Measurements from ENCODE around the gene ALDH3B2.
"Not testable (repeated sequence)": the region's sequence is repeated elsewhere in the genome, so short reads cannot be mapped to it uniquely, and the experiment has no call there.

ALDH3B2 gene

DNA sequence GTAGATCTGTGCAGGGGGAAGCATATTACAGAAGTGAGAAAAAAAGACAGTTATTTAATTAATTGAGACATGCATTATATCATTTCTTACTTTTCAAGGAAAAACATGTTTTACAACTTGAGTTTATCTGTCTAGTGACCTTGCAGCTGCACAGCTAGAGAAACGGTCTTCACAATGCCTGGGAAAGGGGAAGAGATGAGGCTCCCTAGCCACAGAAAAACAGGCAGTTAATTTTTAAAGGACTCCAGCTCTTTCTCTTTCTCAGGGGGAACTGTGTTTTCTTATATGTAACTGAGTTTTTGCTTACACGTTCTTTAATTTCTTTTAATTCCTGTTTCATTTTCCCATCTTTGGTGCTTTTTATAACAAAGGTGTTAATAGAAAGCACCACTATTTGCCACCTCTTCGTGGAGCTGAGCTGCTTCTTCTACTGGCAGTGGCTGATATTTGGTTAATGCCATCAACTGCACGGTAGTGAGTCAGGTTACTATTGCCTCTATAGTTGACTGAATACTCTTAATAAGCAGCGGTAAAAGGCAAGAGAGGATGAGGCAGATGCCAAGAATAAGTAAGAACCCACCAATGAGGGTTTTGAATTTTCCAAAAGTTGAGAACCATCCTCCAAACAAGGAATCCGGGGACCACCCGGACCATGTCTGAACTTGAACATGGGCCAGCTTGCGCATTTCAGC is 11.4 kb upstream of the ALDH3B2 start:
- not testable (repeated sequence) for DNase-seq

DNA sequence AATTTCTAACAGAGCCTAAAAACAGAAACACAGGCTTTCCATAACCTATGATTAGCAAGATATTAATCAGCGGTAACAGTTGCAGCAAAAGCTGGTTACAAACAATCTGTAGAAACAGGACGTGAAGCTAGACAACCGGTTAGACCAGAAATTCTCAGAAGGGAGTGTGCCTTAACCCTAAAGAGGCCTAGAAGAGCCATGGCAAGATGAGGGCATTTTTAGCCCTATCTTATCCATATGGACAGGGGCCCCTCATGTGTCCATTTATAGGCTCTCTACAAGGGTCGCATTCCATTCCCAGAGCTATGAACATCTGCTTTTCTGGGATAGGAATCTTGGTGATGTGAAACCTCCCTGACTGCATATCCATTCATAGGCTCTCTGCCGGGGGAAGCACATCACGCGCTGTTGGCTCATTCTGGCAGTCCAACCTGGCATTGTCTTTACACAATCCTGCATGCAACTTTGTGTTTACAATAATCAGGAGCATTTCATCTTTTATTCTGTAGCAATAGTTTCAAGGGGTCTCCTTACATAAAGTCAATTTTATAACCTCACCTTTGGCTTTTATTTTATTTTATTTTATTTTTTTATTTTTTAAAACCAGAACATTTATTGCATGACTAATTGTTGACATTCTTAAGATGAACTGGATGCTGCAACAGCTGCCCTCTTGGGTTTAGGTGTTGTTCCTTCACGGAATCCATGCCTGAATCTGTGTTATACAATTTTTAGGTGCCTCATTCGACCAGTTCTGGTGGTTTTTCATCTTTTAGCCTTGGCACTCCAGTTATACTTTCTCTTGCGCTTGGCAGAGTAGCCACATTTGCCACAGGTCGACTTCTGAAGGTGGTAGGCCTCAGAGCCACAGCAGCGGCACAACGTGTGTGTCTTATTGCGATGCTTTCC is 8.0 kb upstream of the ALDH3B2 start:
- not testable (repeated sequence) for DNase-seq

DNA sequence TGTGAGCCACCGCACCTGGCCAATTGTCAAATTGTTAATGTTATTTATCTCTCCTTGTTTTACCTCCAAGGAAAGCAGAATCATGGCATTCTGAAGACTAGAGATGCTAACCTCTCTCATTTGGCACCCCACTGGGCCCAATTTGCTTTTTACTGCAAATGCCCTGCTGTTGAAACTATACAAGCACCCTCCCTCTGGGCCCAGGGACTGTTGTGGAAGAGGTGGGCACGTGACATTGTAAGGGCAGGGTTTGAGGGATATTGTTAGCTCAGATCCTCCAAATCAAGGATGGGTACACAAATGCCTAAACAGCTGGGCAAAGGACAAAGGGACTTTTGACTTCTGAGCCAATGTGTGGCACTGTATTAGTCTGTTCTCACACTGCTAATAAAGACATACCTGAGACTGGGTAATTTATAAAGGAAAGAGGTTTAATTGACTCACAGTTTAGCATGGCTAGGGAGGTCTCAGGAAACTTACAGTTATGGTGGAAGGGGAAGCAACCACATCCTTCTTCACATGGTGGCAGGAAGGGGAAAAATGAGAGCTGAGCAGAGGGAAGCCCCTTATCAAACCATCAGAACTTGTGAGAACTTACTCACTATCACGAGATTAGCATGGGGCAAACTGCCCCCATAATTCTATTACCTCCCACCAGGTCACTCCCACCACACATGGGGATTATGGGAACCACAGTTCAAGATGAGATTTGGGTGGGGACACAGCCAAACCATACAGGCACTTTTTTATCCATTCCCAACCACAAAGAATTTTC is 6.5 kb upstream of the ALDH3B2 start:
- DNase-seq: no peak

DNA sequence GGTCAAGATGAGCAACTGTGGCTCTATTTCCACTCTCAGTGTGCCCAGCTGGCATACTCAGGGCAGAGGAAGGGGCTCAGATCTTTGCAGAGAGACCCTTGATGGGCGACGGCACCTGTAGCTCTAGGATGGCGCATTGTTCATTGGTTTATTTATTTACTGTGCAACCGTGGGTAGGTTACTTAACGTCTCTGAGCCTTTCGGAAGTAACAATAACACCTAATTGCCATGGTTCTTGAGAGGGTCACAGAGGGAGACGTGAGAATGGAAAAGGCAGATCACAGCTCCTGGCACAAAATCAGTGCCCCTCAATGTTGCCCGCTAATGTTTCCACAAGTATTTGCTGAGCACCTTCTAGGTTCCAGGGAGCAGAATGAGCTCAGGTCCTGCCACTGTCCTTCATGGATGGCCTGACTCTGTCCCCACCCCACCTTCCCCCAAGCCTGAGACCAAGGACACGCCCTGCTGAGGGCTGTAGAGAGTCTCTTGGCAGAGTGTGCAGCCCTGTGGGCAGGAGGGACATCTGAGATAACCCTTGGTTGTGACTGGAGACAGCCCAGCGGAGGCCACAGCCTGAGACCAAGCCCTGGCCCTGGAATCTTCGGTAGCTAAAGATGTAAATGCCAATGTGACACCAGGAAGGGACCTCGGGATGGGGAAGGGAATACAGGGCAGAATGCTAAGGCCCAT is 780 bp upstream of the ALDH3B2 start:
- no peak for DNase-seq

DNA sequence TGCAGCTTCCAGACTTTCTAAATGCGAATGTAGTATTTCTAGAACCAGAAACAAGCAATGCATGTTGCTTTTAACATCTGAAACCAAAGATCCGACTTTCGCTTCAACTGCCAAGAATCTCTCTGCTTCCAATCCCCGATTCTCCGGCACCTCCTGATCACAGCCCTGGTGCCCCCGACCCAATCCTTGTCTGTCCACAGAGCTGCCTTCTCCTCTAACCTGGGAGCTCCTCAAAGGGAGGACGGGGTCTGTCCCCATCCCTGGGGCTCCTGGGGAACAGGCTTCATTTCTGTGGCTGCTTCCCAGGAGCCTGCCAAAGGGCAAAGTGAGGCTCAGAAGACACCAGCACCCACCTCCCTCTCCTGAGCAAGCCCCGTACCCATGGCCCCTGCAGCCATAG is 521 bp downstream of the ALDH3B2 start:
- no peak for DNase-seq

DNA sequence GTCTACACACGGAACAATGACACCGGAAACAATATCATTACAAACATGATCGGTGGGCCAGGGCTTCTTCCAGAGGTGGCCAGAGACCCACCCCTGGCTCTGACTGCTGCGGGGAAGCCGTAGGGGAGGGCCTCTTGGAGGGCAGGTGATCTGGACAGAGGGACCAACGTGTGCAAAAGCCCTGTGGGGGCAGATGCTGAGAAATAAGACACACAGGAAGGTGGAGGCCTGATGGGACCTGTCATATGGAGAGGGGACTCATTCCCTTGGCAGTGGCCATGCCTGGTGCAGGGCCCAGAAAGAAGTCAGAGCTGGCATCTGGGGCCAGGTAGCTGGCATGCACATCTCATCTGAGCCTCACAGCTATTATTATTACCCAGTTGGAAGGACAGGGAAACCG is 1.1 kb downstream of the ALDH3B2 start:
- no peak for DNase-seq

DNA sequence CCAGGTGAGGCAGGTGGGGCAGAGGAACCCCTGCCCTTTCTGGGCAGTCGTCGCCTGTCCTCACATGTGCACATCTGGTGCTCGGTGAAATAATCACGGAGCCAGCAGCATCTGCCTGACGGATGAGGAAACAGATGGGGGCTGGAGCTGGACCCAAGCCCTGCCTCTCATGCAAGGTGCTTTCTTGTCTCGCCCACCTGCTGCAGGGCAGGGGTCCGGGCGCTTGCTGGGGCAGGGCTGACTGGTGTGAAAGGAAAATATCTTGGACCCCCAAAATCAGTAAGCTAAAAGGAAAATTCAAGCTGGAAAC is 3.3 kb downstream of the ALDH3B2 start:
- DNase-seq: no peak

DNA sequence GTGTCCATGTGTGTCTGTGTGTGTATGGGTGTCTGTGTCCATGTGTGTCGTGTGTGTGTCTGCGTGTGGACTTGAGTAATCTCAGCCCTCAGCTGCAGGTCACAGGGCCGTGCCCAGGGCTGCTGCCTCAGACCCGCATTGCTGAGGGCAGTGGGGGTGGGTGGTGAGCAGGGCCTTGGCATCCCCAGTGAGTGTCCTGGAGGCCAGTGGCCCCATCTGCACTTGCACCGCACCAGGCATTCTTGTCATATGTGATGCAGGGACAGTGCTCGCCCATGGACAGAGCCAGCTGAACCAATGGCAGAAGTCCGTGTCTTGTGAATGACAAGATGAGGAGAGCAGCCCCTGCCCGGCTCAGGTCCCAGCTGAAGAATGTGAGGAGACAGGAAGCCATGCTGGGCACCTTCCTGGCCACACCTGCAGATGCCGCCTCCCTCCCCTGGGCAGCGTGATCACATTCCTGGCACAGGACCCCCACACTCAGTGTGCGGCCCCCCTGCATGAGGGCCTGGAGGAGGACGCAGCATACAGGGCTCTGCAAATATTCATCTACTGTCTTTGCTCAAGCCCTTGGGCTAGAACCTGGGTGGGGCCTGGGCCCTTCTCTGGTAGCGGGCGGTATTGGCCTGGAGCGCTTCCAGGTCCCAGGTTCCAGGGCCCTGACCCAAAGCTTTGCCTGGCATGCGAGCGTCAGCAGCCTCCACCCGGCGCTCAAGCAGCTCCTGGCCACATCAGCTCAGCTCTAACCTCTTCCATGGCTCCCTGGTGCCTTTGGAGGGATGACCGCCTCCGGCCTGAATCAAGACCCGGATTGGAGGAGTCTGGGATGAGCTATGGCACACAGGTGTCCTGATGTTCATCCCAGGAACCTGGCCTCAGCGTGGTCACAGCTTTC is 3.9 kb downstream of the ALDH3B2 start:
- DNase-seq: no peak

DNA sequence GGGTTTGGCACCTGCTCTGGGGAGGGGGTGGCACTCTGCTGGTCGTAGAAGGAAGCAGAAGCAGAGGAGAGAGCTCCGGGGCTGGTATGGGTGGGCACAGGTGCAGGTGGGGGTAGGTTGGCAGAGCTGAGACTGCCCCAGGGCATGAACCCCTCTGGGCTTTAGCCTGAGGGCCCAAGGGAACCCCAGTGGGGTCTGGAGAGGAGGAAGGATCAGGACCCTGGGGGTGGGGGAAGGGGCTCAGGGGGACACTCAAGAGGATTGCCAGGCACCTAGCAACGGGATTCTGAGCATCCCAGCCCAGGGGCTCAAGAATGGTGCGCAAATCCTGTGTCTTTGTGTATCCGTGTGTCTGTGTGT is 6.3 kb downstream of the ALDH3B2 start:
- DNase-seq: no peak

DNA sequence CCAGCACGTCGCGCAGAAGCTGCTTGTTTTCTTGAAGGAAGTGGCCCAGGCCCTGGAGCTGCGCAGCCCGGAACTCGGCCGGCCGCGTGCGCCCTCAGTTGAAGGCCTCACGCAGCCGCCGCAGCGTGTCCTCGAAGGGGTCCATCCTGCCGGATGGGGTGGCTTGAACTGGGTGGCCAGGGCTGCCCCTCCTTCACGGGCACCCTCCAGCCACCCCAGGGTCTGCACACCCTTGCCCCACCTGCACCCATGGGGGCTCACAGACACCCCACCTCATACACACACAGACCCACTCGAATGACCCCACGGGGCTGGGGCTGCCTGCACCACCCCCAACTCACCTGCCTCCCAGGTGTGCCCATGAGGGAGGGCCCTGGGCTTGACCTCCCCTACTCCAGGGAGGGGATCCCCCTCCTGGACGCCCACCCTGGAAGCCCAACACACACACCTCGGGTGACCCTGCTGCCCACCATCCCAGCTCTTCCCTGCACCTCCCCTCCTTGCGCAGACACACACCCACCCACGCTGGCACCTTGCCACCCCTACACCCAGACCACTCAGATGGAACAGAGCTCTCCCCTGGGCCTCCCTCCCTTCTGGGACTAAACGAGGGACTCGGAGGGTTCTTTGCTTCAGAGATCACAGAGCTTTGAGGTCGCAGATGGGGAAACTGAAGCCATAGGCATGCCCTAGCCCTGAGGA is 6.8 kb downstream of the ALDH3B2 start:
- DNase-seq: no peak

DNA sequence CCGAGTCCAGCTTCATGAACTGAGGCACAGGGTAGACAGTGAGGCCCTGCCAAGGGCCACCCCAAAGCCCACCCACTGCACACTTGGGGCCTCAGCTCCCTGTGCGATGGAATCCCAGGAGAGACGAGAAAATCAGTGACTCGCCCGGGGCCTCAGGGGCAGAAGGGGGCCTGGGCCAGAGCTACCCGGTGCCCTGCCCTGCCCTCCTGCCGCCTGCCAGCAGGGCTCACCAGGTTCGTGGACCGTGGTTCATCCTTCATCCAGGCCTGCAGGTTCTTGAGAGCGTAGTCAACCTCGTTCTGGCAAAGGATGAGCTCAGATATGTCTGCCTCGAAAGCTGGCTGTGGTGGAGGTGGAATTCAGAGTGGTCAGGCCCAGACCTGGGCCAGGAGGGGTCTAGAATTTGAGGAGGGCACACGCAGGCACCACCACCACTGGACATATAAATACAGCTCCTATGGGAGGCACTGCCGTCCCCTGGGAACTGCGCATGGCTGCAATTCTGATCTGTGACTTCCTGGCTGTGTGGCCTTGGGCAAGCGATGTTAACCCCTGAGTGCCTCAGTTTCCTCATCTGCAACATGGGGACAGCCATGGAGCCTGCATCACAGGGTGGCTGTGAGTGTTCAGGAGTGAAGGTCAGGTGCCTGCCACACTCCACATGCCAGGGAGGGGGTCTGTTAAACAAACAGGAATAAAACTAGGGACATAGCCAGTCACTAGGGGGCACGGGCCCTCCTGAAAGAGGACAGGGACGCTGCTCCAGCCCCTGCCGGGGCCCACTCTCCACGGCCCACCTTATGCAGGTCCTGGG is 7.5 kb downstream of the ALDH3B2 start:
- no peak for DNase-seq

DNA sequence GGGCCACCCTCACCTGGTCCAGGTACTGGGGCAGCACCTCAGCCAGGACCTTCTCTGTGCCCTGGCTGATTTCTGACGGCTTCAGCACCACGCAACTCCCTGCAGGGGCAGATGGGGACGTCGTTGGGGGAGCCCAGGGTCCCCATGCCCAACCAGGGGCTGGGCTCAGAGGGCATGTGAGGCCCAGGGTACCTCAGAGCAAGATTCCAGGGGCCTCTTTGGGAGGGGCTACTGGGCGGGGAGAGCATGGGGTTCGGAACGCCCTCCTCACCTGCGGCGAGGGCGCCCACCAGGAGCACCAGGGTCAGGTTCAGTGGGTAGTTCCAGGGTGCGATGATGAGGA is 8.1 kb downstream of the ALDH3B2 start:
- no peak for DNase-seq

DNA sequence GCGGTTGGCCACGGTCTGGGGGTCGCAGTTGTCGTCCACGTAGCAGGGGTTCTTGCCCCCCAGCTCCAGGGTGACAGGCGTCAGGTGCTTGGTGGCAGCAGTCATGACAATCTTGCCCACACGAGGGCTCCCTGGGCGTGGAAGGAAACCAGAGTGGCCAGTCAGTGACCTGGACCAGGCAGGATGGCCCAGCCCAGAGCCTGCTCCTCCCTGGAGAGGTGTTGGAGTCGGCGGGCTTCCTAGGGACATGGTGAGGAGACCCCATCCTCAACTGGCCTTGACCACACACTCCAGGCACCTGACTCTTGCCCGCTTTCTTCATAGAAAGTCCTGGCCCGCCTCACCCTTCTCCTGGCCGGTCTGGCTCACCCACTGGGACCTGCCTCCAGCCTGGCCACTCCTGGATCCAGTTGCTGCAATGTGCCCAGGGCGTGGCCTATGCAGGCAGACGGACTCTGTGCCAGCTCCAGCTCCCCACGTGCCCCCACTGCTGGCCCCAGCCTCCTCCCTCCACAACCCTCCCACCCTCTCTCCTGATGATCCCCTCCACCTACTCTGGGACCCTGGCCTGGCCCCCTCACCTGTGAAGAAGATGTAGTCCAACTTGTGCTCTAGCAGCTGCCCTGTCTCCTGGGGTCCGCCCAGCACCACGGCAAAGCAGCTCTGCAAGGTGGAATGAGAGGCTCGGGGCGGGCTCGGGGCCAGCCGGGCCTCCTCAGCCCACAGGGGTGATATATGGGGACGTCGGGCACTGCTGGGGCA is 8.7 kb downstream of the ALDH3B2 start:
- no peak for DNase-seq

DNA sequence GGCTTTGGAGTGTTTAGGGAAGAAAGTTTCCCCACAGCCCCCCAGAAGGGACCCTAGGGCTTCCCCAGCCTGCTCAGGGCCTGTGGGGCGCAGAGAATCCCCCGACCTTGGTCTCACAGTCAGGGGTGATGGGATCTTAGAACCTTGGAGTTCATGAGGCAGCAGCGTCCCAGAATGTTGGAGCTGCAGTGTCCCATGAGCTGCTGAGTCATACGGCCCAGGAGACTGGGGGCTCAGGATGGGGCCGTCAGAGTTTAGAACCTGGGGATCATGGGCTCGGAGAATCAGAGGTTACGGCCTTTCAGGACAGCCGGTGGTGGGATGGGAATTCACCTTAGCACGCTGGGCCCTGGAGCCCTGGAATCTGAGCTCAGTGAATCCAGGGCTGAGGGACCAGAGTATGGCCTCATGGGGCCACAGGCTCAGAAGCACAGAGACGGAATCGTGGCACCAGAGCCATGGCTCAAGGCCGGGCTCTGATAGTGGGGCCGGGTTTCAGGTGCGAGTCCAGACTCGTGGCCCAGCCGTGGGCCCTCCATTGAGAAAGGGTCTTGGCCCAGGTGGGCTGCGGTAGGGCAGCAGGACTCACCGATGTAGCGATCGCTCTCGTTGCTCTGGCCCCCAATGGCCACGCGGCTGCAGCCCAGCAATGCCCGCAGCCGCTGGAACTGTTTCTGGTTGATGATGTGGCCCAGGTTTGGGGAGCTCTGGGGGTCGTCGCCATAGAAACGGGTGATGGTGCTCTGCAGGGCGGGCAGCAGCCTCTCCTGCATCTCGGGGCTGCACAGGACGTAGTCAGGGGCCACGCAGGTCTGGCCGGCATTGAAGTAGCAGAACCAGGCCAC is 9.5 kb downstream of the ALDH3B2 start:
- DNase-seq: no peak

DNA sequence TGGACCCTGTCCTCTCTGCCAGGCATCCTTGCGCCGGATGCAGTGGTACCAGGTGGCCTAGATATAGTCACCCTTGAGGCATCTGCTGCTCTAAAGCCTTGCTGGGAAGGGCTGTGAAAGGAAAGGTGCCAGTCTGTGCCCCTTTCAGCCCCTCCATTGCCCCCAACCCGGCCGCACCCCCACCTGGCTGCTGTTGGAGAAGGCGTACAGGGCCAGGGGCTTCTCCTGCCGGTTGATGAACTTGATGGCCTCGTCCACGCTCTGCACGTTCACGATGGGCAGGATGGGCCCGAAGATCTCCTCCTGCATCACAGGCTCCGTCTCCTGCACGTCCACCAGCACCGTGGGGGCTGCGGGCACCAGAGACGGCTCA is 10.2 kb downstream of the ALDH3B2 start:
- no peak for DNase-seq

DNA sequence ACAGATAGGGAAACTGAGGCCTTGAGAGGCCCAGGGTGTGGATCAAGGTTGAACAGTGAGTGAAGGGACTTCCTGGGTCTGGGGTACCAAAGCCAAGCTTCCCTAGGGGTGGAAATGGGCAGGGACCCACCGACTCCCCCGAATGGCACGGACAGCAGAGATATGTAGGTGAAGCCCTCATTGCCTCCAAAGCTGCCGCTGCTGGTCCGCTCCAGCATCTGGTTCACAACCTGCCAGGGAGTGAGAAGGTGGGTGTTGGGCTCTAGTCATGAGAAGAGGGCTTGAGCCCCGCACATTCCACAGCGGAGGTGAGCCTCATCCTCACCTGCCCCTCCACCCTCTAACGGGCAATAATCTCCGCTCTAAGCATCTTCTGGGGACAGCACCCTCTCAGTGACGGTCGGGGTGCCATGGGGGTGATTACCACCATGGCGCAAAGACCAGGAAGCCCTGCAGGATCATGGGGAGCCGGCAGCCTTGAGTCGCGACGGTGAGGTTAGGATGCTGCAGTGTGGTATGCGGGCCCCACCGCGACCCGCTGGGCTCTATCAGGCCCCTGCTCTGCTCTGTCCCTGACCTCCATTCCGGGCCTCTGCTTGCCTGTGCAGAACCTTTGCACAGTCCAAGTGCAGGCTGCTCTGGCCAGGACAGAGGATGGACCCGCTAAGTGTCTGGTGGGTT is 10.8 kb downstream of the ALDH3B2 start:
- DNase-seq: no peak
